Heart right ventricle (tissue), 16 donors: ENCODE results near the gene CLDN20. TPM values are rescaled to one million over a fixed set of nuclear protein-coding genes. Genes with fewer than 3 reads are reported as not detected.

Experiments
- ATAC-seq, 8 donors: fragments of 200-7000 bp; cut with Tn5 transposase; one replicate each; pipeline ENCODE4 v1.9.1; 2020; ENCODE audit warnings: mild to moderate bottlenecking in 8 of 8, moderate library complexity in 8 of 8, moderate number of reproducible peaks in 1 of 8
- DNase-seq, 2 donors: peaks; one replicate each; pipeline ENCODE4 v3.0.0-alpha.2; 2020
- H3K27ac ChIP-seq, 10 donors: fragments of 200-600 bp; sonication (generic) in 2 of 10; one replicate each; pipeline versions ENCODE4 v1.5.0 to v1.8.0; 2020 to 2022; ENCODE audit warnings: mild to moderate bottlenecking in 3 of 10
- H3K27me3 ChIP-seq, 7 donors: fragments of 200-600 bp; one replicate each; pipeline ENCODE4 v1.8.0; 2021 to 2022; ENCODE audit warnings: mild to moderate bottlenecking in 2 of 7
- H3K36me3 ChIP-seq, 9 donors: fragments of 200-600 bp; sonication (generic) in 1 of 9; one replicate each; pipeline versions ENCODE4 v1.5.0 to v1.8.0; 2020 to 2022; ENCODE audit warnings: mild to moderate bottlenecking in 2 of 9
- H3K4me1 ChIP-seq, 9 donors: fragments of 200-600 bp; sonication (generic) in 1 of 9; one replicate each; pipeline versions ENCODE4 v1.5.0 to v1.8.0; 2020 to 2022; ENCODE audit warnings: mild to moderate bottlenecking in 4 of 9
- H3K4me3 ChIP-seq, 10 donors: fragments of 200-600 bp; sonication (generic) in 2 of 10; one replicate each; pipeline versions ENCODE4 v1.5.0 to v1.8.0; 2020 to 2022; ENCODE audit warnings: mild to moderate bottlenecking in 7 of 10, moderate library complexity in 2 of 10
- H3K9me3 ChIP-seq, 11 donors: fragments of 200-600 bp in 10 of 11; sonication (generic) in 2 of 11; one replicate each; pipeline versions ENCODE4 v1.5.0 to v1.8.0; 2013 to 2022; ENCODE audit warnings: mild to moderate bottlenecking in 2 of 11, control low read depth in 1 of 11, moderate library complexity in 1 of 11
- CTCF ChIP-seq, 9 donors: fragments of 200-600 bp; sonication (generic) in 2 of 9; IDR thresholded peaks; one replicate each; pipeline versions ENCODE4 v1.5.0 to v1.8.0; 2021 to 2022; ENCODE audit warnings: antibody characterized with exemption in 9 of 9, mild to moderate bottlenecking in 5 of 9, moderate library complexity in 1 of 9
- WGBS, 2 donors: extraction: QIAGEN DNeasy Blood & Tissue Kit; methylation state at CpG; one replicate each; pipeline ENCODE4 v1.1.7; 2013; ENCODE audit warnings: inconsistent platforms in 1 of 2; 5-methylcytosine and 5-hydroxymethylcytosine counted together
- intact Hi-C, 10 donors: fragments of 100-400 bp; cut with DNase I; formaldehyde crosslinking; loops; one replicate each; pipeline versions ENCODE4 v1.11.1 to v1.14.2; 2022
- polyA plus RNA-seq, 2 donors: library from polyadenylated mRNA; stranded (reverse); fragments of 200-250 nt; gene quantifications; one replicate each; pipeline ENCODE4 v1.2.3, GENCODE V29; 2013
- total RNA-seq, 10 donors: library from RNA; stranded (reverse); fragmentation: NEBNext Ultra II Directional in 3 of 10; extraction: Animal tissue kit (Norgen Biotek cat#: 25700) in 3 of 10; gene quantifications; one replicate each; pipeline versions ENCODE4 v1.2.1 to v1.2.4, GENCODE V29; 2021 to 2023
- donor health status: Arrhythmogenic right ventricular cardiomyopathy.
- donor health status: ischemic (EF 13 %, LVEDD 7.1; RV severe dilation, severe dysfunction).
- donor health status: healthy with polysubstance abuse.
- donor health status: DM: no; HTN: yes; CAD: no.
- donor health status: DM: no; HTN: no; CAD: no.
- donor health status: ischemic (EF 25% LVEDD 6.9; RV normal size, moderate dysfunction).
- donor health status: ischemic (EF 25% LVEDD 5.7; RV mildly dilated, moderate dysfunction).
- donor health status: healthy.
- donor health status: DM: yes; HTN: yes; CAD: no.
- donor health status: Ischemic cardiomyopathy.
- donor health status: ischemic (EF 35%, LVEDD 5.7; RV mildly dilated, moderate dysfunction).
- donor health status: nonischemic (EF 11% LVEDD 7.7; RV severe dilation, severe dysfunction).
- donor health status: DM: yes; HTN: yes; CAD: no.
- donor health status: PGD.
- donor health status: ischemic (EF 29% LVEDD 5.4; RV normal size, mild dysfunction).
- donor health status: nonischemic (EF 23%, LVEDD 6.1; RV moderate dilation, normal function).

CLDN20 gene
- total and polyA plus RNA-seq, 12 donors = not detected

GRCh38 chr6:155316419-155316818 lies 52.6 kb downstream of the CLDN20 start:
- H3K27ac ChIP-seq = no peak overlapping the region

GRCh38 chr6:155317186-155317585 lies 53.4 kb downstream of the CLDN20 start:
- Histone ChIP-seq H3K27me3 (no peaks in the 10 kb centered on the region), H3K9me3 (peaks cover 0 to 3% (median 0%) of the 10 kb centered on the region in 11 donors), H3K36me3 (peaks cover 0 to 7% (median 0%) of the 10 kb centered on the region in 9 donors), H3K27ac (no peak overlapping the region), H3K4me3 (no peak overlapping the region), H3K4me1 (peaks cover 0 to 29% (median 9%) of the 10 kb centered on the region in 9 donors)
- TF ChIP-seq CTCF (IDR thresholded peaks at IDR 0.05) = peak in 5 of 9 donors; percentile 26 to 41 (median 33)
- intact Hi-C loops = loop anchor here in 5 of 10 donors (5.0 to 10.0 kb wide), 4 partner anchors 132 to 1958 kb away; no protein-coding TSS in a partner anchor
- ATAC-seq (no peak), DNase-seq (no peak)
- WGBS, 2 donors = 85 to 89% methylated on average over 1 of the region's 1 CpG

More at GRCh38 chr6:155316419-155316818, 52.6 kb downstream of the CLDN20 start:
- intact Hi-C loops = loop anchor here in 5 of 10 donors (5.0 to 10.0 kb wide), 4 partner anchors 132 to 1958 kb away; no protein-coding TSS in a partner anchor
- Histone ChIP-seq H3K36me3 (peaks cover 0 to 15% (median 0%) of the 10 kb centered on the region in 9 donors), H3K4me3 (no peak overlapping the region), H3K9me3 (peaks cover 0 to 3% (median 0%) of the 10 kb centered on the region in 11 donors), H3K4me1 (peaks cover 0 to 29% (median 12%) of the 10 kb centered on the region in 9 donors), H3K27me3 (no peaks in the 10 kb centered on the region)
- TF ChIP-seq CTCF (IDR thresholded peaks at IDR 0.05) = no peak
- DNase-seq (no peak), ATAC-seq (no peak)
- WGBS, 2 donors = 93 to 97% methylated on average over 1 of the region's 1 CpG

GRCh38 chr6:155319902-155320301 lies 56.1 kb downstream of the CLDN20 start:
- 89 to 94% methylated on average over 4 of the region's 4 CpGs for WGBS, 2 donors
- Histone ChIP-seq H3K9me3 (peaks cover 0 to 3% (median 0%) of the 10 kb centered on the region in 11 donors), H3K36me3 (no peaks in the 10 kb centered on the region), H3K27me3 (no peaks in the 10 kb centered on the region), H3K27ac (peak overlapping the region in 1 of 10 donors; percentile 19), H3K4me1 (peaks cover 0 to 14% (median 5%) of the 10 kb centered on the region in 9 donors), H3K4me3 (peak overlapping the region in 1 of 10 donors; percentile 29)
- DNase-seq (no peak), ATAC-seq (no peak)
- TF ChIP-seq CTCF (IDR thresholded peaks at IDR 0.05) = no peak
- intact Hi-C loops = loop anchor here in 5 of 10 donors (5.0 to 10.0 kb wide), 4 partner anchors 135 to 1955 kb away; no protein-coding TSS in a partner anchor

GRCh38 chr6:155324172-155324571 lies 60.4 kb downstream of the CLDN20 start:
- Histone ChIP-seq H3K27ac (no peak overlapping the region), H3K4me3 (no peak overlapping the region), H3K4me1 (peaks cover 0 to 4% (median 0%) of the 10 kb centered on the region in 9 donors), H3K27me3 (no peaks in the 10 kb centered on the region), H3K9me3 (peaks cover 0 to 3% (median 0%) of the 10 kb centered on the region in 11 donors), H3K36me3 (no peaks in the 10 kb centered on the region)
- no peak for DNase-seq
- intact Hi-C loops = loop anchor here in 1 of 10 donors (10.0 kb wide), 1 partner anchor 1951 kb away; no protein-coding TSS in a partner anchor
- ATAC-seq = no peak
- WGBS, 2 donors = 90 to 95% methylated on average over 2 of the region's 2 CpGs
- TF ChIP-seq CTCF (IDR thresholded peaks at IDR 0.05) = no peak
